T-cell (primary cell): Measurements from ENCODE around the gene NEIL1. TPM values are rescaled to one million over a fixed set of nuclear protein-coding genes. Genes with fewer than 3 reads are reported as not detected.
A peak's percentile ranks its signal among the peaks of the same experiment; 100 is the strongest.
"Not testable (repeated sequence)": the region's sequence is repeated elsewhere in the genome, so short reads cannot be mapped to it uniquely, and the experiment has no call there.

Experiments
- ATAC-seq, 4 experiments: fragments of 200-7000 bp in 3 of 4; fragments of 150-1000 bp in 1 of 4; cut with Tn5 transposase; replicated peaks in 1 of 4; 1 replicate in 3 of 4; 2 replicates in 1 of 4; pipeline ENCODE4 v1.10.0; 2021; ENCODE audit warnings: moderate library complexity in 3 of 4, mild to moderate bottlenecking in 2 of 4, moderate number of reproducible peaks in 1 of 4
- CTCF ChIA-PET, 2 donors: fragments of 300-600 bp; sonication (Branson Sonifier 250); formaldehyde crosslinking; loops; one replicate each; lab custom pipeline; 2022; ENCODE audit warnings: antibody characterized with exemption in 2 of 2; lab: Charles Lee
- POLR2A ChIA-PET, 2 donors: fragments of 300-600 bp; sonication (Branson Sonifier 250); formaldehyde crosslinking; loops; one replicate each; lab custom pipeline; 2022; ENCODE audit warnings: antibody characterized with exemption in 2 of 2; lab: Charles Lee
- DNase-seq, 35 experiments: peaks; one replicate each; pipeline versions ENCODE4 v3.0.0 to v3.0.0-alpha.2; 2013 to 2023
- H3K27ac ChIP-seq: one replicate; pipeline ENCODE4 v1.5.1; 2013; ENCODE audit warnings: low read length
- H3K27me3 ChIP-seq, 2 experiments: replicated peaks in 1 of 2; 1 replicate in 1 of 2; 2 replicates in 1 of 2; pipeline versions ENCODE4 v1.6.1 to v1.7.0; 2013; ENCODE audit warnings: low read length in 1 of 2, mixed read lengths in 1 of 2; ENCODE audit not compliant: control insufficient read depth in 2 of 2, insufficient read depth in 2 of 2; ENCODE audit errors: extremely low read depth in 1 of 2
- H3K36me3 ChIP-seq, 2 donors: 1 replicate in 1 of 2; 2 replicates in 1 of 2; pipeline versions ENCODE4 v1.6.1 to v1.7.0; 2013; ENCODE audit warnings: low read length in 1 of 2; ENCODE audit not compliant: control insufficient read depth in 2 of 2, insufficient read depth in 1 of 2; ENCODE audit errors: extremely low read depth in 1 of 2
- H3K4me1 ChIP-seq, 2 experiments: 1 replicate in 1 of 2; 2 replicates in 1 of 2; pipeline versions ENCODE4 v1.6.1 to v1.7.0; 2013; ENCODE audit warnings: low read length in 2 of 2, mixed read lengths in 1 of 2; ENCODE audit not compliant: insufficient read depth in 2 of 2, control insufficient read depth in 1 of 2; ENCODE audit errors: extremely low read depth in 1 of 2
- H3K4me3 ChIP-seq, 2 donors: 1 replicate in 1 of 2; 2 replicates in 1 of 2; pipeline versions ENCODE4 v1.5.1 to v1.7.0; 2013; ENCODE audit warnings: mild to moderate bottlenecking in 2 of 2, low read length in 1 of 2, moderate library complexity in 1 of 2; ENCODE audit not compliant: control insufficient read depth in 1 of 2; ENCODE audit errors: extremely low read depth in 1 of 2
- H3K9me3 ChIP-seq: 2 replicates; pipeline ENCODE4 v1.7.0; 2013
- H3K27ac Mint-ChIP-seq, 2 donors: one replicate each; pipeline ENCODE4 v1.8.0; 2020 to 2021; ENCODE audit warnings: mild to moderate bottlenecking in 2 of 2, mixed read lengths in 2 of 2
- H3K27me3 Mint-ChIP-seq, 2 donors: one replicate each; pipeline ENCODE4 v1.8.0; 2021 to 2022; ENCODE audit warnings: mixed read lengths in 2 of 2
- H3K36me3 Mint-ChIP-seq: one replicate; pipeline ENCODE4 v1.8.0; 2021; ENCODE audit warnings: mixed read lengths
- H3K4me1 Mint-ChIP-seq, 3 donors: one replicate each; pipeline ENCODE4 v1.8.0; 2020 to 2022; ENCODE audit warnings: mixed read lengths in 3 of 3, mild to moderate bottlenecking in 1 of 3
- H3K4me3 Mint-ChIP-seq, 3 donors: one replicate each; pipeline ENCODE4 v1.8.0; 2020 to 2022; ENCODE audit warnings: mild to moderate bottlenecking in 3 of 3, mixed read lengths in 3 of 3, moderate library complexity in 3 of 3
- H3K9me3 Mint-ChIP-seq, 3 donors: one replicate each; pipeline ENCODE4 v1.8.0; 2020 to 2022; ENCODE audit warnings: mixed read lengths in 3 of 3
- WGBS: methylation state at CpG from one replicate; pipeline ENCODE4 v1.1.5; 2013; ENCODE audit warnings: missing lambda C conversion rate; ENCODE audit not compliant: insufficient coverage; 5-methylcytosine and 5-hydroxymethylcytosine counted together
- total RNA-seq, 35 experiments: library from RNA in 6 of 35; stranded (reverse) in 6 of 35; fragments of 120-200 nt in 1 of 35; gene quantifications; one replicate each; pipeline versions ENCODE4 v1.2.1 to v1.2.4 and lab custom pipeline; 2013 to 2026

The NEIL1 gene
- total RNA-seq, 5 donors from 2014 or later (not counting 1 experiment from before 2014, with no cell fraction given) = 11.9 to 35.0 (median 15.1) TPM

- Histone ChIP-seq H3K36me3 (peaks cover 8 to 54% of the 10 kb centered on the region in 2 donors), H3K9me3 (no peaks in the 10 kb centered on the region), H3K27me3 (no peaks in the 10 kb centered on the region), H3K27ac (no peak overlapping the region), H3K4me1 (peaks cover 3 to 18% of the 10 kb centered on the region in 2 experiments), H3K4me3 (no peak overlapping the region)
- POLR2A ChIA-PET = interaction anchor here in 1 of 2 donors (0.7 kb wide), 1 partner anchor 74 kb away, joined by 9 read pairs; no protein-coding TSS in a partner anchor
- 98% methylated on average over 7 of the region's 11 CpGs for WGBS
- H3K4me3 Mint-ChIP-seq = no peak overlapping the region
- no peak for ATAC-seq
- H3K4me1 Mint-ChIP-seq = peaks cover 21 to 26% (median 22%) of the 10 kb centered on the region in 3 donors
- CTCF ChIA-PET = interaction anchor here in 1 of 2 donors (0.6 to 0.7 kb wide), 2 partner anchors 92 to 327 kb away, joined by 3 to 5 read pairs; no protein-coding TSS in a partner anchor
- no peak overlapping the region for H3K27ac Mint-ChIP-seq
- H3K36me3 Mint-ChIP-seq = peaks cover 40% of the 10 kb centered on the region
- H3K27me3 Mint-ChIP-seq = no peaks in the 10 kb centered on the region
- H3K9me3 Mint-ChIP-seq = no peaks in the 10 kb centered on the region
- no peak for DNase-seq
These were observed 25.3 kb downstream of the NEIL1 start for GRCh38 chr15:75371901-75372688.

GRCh38 chr15:75380773-75381172 lies 33.9 kb downstream of the NEIL1 start:
- Mint-ChIP-seq H3K4me3 (no peak overlapping the region), H3K27ac (peak overlapping the region in 1 of 2 donors; percentile 27), H3K4me1 (peaks cover 0 to 3% (median 1%) of the 10 kb centered on the region in 3 donors), H3K27me3 (no peaks in the 10 kb centered on the region), H3K9me3 (no peaks in the 10 kb centered on the region), H3K36me3 (peaks cover 45% of the 10 kb centered on the region)
- no peaks in the 10 kb centered on the region for H3K9me3 ChIP-seq
- DNase-seq = no peak
- ATAC-seq = no peak
- H3K27me3 ChIP-seq = no peaks in the 10 kb centered on the region
- no peaks in the 10 kb centered on the region for H3K4me1 ChIP-seq
- 100% methylated on average over 1 of the region's 4 CpGs for WGBS
- peaks cover under 1 to 82% of the 10 kb centered on the region in 2 donors for H3K36me3 ChIP-seq
- no peak overlapping the region for H3K4me3 ChIP-seq
- no peak overlapping the region for H3K27ac ChIP-seq
- CTCF ChIA-PET = interaction anchor here (0.9 to 1.2 kb wide), 2 partner anchors 12 to 25 kb away, joined by 3 to 6 read pairs; partner anchors contain the start of gene MAN2C1 (in 1 of the 2)
- POLR2A ChIA-PET = interaction anchor here in 1 of 2 donors (1.1 kb wide), 1 partner anchor 34 kb away, joined by 5 read pairs; no protein-coding TSS in a partner anchor

- H3K27ac ChIP-seq, H3K4me1 ChIP-seq, CTCF ChIA-PET, DNase-seq, H3K27me3 ChIP-seq, H3K4me3 Mint-ChIP-seq, H3K27me3 Mint-ChIP-seq, H3K9me3 ChIP-seq, POLR2A ChIA-PET, H3K4me3 ChIP-seq, H3K27ac Mint-ChIP-seq, H3K9me3 Mint-ChIP-seq, H3K4me1 Mint-ChIP-seq, ATAC-seq: not testable (repeated sequence)
- peaks cover 11 to 90% of the 10 kb centered on the region in 2 donors for H3K36me3 ChIP-seq
- peaks cover 50% of the 10 kb centered on the region for H3K36me3 Mint-ChIP-seq
- WGBS = 100% methylated on average over 5 of the region's 5 CpGs
These were observed 37.1 kb downstream of the NEIL1 start for GRCh38 chr15:75383986-75384385.

- H3K36me3 ChIP-seq = peaks cover 19 to 92% of the 10 kb centered on the region in 2 donors
These were observed 43.0 kb downstream of the NEIL1 start for GRCh38 chr15:75389791-75390382.

GRCh38 chr15:75397494-75397893 lies 50.7 kb downstream of the NEIL1 start:
- Mint-ChIP-seq H3K27me3 (no peaks in the 10 kb centered on the region), H3K4me1 (peaks cover 5 to 16% (median 10%) of the 10 kb centered on the region in 3 donors), H3K9me3 (no peaks in the 10 kb centered on the region), H3K27ac (peak overlapping the region in 1 of 2 donors; percentile 4), H3K4me3 (no peak overlapping the region), H3K36me3 (peaks cover 44% of the 10 kb centered on the region)
- Histone ChIP-seq H3K4me3 (no peak overlapping the region), H3K27ac (no peak overlapping the region), H3K27me3 (no peaks in the 10 kb centered on the region), H3K4me1 (no peaks in the 10 kb centered on the region), H3K36me3 (peaks cover 8 to 87% of the 10 kb centered on the region in 2 donors), H3K9me3 (no peaks in the 10 kb centered on the region)
- DNase-seq (no peak), ATAC-seq (no peak)
- WGBS = 93% methylated on average over 2 of the region's 2 CpGs
- ChIA-PET POLR2A (interaction anchor here (0.5 to 1.0 kb wide), 3 partner anchors 10 to 63 kb away, joined by 5 to 19 read pairs (median 9); no protein-coding TSS in a partner anchor), CTCF (no interaction called here)

More at GRCh38 chr15:75389791-75390382, 43.0 kb downstream of the NEIL1 start:
- no peak for DNase-seq
- Mint-ChIP-seq H3K36me3 (peaks cover 58% of the 10 kb centered on the region), H3K4me3 (no peak overlapping the region), H3K27ac (no peak overlapping the region), H3K4me1 (peaks cover 0 to 3% (median 1%) of the 10 kb centered on the region in 3 donors), H3K9me3 (no peaks in the 10 kb centered on the region), H3K27me3 (no peaks in the 10 kb centered on the region)
- Histone ChIP-seq H3K9me3 (no peaks in the 10 kb centered on the region), H3K27ac (no peak overlapping the region), H3K27me3 (no peaks in the 10 kb centered on the region), H3K4me1 (no peaks in the 10 kb centered on the region), H3K4me3 (no peak overlapping the region)
- no CpG with 5 or more reads among the region's 1 CpG for WGBS
- CTCF ChIA-PET = interaction anchor here in 1 of 2 donors (0.7 kb wide), 1 partner anchor 14 kb away, joined by 3 read pairs; no protein-coding TSS in a partner anchor
- POLR2A ChIA-PET = no interaction called here
- ATAC-seq = no peak

- H3K27ac ChIP-seq = no peak overlapping the region
- Mint-ChIP-seq H3K36me3 (peaks cover 43% of the 10 kb centered on the region), H3K27me3 (no peaks in the 10 kb centered on the region), H3K27ac (no peak overlapping the region), H3K4me1 (peaks cover 5 to 12% (median 5%) of the 10 kb centered on the region in 3 donors), H3K4me3 (no peak overlapping the region), H3K9me3 (no peaks in the 10 kb centered on the region)
- H3K4me3 ChIP-seq = no peak overlapping the region
- H3K9me3 ChIP-seq = no peaks in the 10 kb centered on the region
- no peaks in the 10 kb centered on the region for H3K27me3 ChIP-seq
- H3K4me1 ChIP-seq = no peaks in the 10 kb centered on the region
- peaks cover 0 to 79% of the 10 kb centered on the region in 2 donors for H3K36me3 ChIP-seq
- DNase-seq (no peak), ATAC-seq (no peak)
- CTCF ChIA-PET = interaction anchor here in 1 of 2 donors (0.5 to 1.2 kb wide), 2 partner anchors 13 to 58 kb away, joined by 3 to 5 read pairs; no protein-coding TSS in a partner anchor
- WGBS = 94% methylated on average over 2 of the region's 2 CpGs
- POLR2A ChIA-PET = no interaction called here
These were observed 57.1 kb downstream of the NEIL1 start for GRCh38 chr15:75403892-75404291.
